HCT116 (cell line): ENCODE data around the gene SLC25A44. TPM values are rescaled to one million over a fixed set of nuclear protein-coding genes. Genes with fewer than 3 reads are reported as not detected.

Source experiments
- ATAC-seq: fragments of 200-7000 bp; cut with Tn5 transposase; 2 replicates; pipeline ENCODE4 v1.9.1; 2020; ENCODE audit warnings: mild to moderate bottlenecking, moderate library complexity
- BruUV-seq: library from RNA; stranded (reverse); fragments of 400-500 nt; replicated peaks from 2 replicates; lab custom pipeline; 2021; lab: Mats Ljungman, UMichigan
- CTCF ChIA-PET: fragments of 300-600 bp; sonication (Branson Sonifier 250); formaldehyde crosslinking; loops from one replicate; lab custom pipeline; 2021; ENCODE audit warnings: antibody characterized with exemption; lab: Charles Lee
- POLR2A ChIA-PET: fragments of 300-600, 350-600 bp; sonication (Branson Sonifier 250); formaldehyde crosslinking; loops from one replicate; lab custom pipeline; 2021; ENCODE audit warnings: antibody characterized with exemption; lab: Charles Lee
- RAD21 ChIA-PET, 2 experiments: fragments of 300-600 bp; sonication (Branson Sonifier 250); formaldehyde crosslinking; loops; one replicate each; lab custom pipeline; 2023; ENCODE audit warnings: low total read pairs in 2 of 2; ENCODE audit not compliant: uncharacterized antibody in 2 of 2, unreplicated experiment in 2 of 2, low non-redundant PET in 1 of 2; lab: Charles Lee
- DNase-seq: peaks from one replicate; pipeline ENCODE4 v3.0.0-alpha.2; 2010; ENCODE audit warnings: low read depth, low spot score
- H2AFZ ChIP-seq: fragments of 200-600 bp; shearing (Covaris generic), sonication (generic); 2 replicates; pipeline ENCODE4 v1.6.1; 2017; ENCODE audit warnings: low read depth, mixed run types, mixed read lengths, antibody characterized with exemption, low read length; ENCODE audit not compliant: poor library complexity, severe bottlenecking
- H3K27ac ChIP-seq: 2 replicates; pipeline ENCODE4 v1.5.1; 2012; ENCODE audit warnings: low read depth, low read length
- H3K27me3 ChIP-seq: fragments of 200-600 bp; sonication (generic); 2 replicates; pipeline ENCODE4 v1.6.1; 2016; ENCODE audit warnings: mixed run types, low read length, mixed read lengths; ENCODE audit not compliant: insufficient read depth
- H3K36me3 ChIP-seq, 2 experiments: fragments of 200-500 bp in 1 of 2; fragments of 200-600 bp in 1 of 2; sonication (Bioruptor generic) in 1 of 2; sonication (generic) in 1 of 2; 2 replicates each; pipeline versions ENCODE4 v1.5.1 to v1.6.1; 2014 to 2016; ENCODE audit warnings: low read length in 2 of 2, inconsistent platforms in 1 of 2, mixed read lengths in 1 of 2, mixed run types in 1 of 2; ENCODE audit not compliant: insufficient read depth in 2 of 2, control insufficient read depth in 1 of 2
- H3K4me1 ChIP-seq, 2 experiments: fragments of 200-600 bp in 1 of 2; sonication (generic) in 1 of 2; 2 replicates each; pipeline versions ENCODE4 v1.5.1 to v1.6.1; 2012 to 2017; ENCODE audit warnings: low read length in 2 of 2, inconsistent platforms in 1 of 2, mild to moderate bottlenecking in 1 of 2, mixed read lengths in 1 of 2, mixed run types in 1 of 2, moderate library complexity in 1 of 2; ENCODE audit not compliant: insufficient read depth in 2 of 2, control insufficient read depth in 1 of 2
- H3K4me2 ChIP-seq: fragments of 200-600 bp; sonication (generic); 2 replicates; pipeline ENCODE4 v1.6.1; 2017; ENCODE audit warnings: mixed run types, low read length, mixed read lengths
- H3K4me3 ChIP-seq, 2 experiments: fragments of 200-600 bp in 1 of 2; sonication (generic) in 1 of 2; replicated peaks in 1 of 2; 2 replicates each; pipeline ENCODE4 v1.5.1; 2011 to 2016; ENCODE audit warnings: low read length in 2 of 2, control low read depth in 1 of 2, low read depth in 1 of 2, mild to moderate bottlenecking in 1 of 2, mixed read lengths in 1 of 2, mixed run types in 1 of 2
- H3K79me2 ChIP-seq: fragments of 200-600 bp; sonication (generic); 2 replicates; pipeline ENCODE4 v1.6.1; 2017; ENCODE audit warnings: mild to moderate bottlenecking, mixed run types, low read length, moderate library complexity, mixed read lengths; ENCODE audit not compliant: insufficient read depth
- H3K9ac ChIP-seq: fragments of 200-600 bp; sonication (generic); 2 replicates; pipeline ENCODE4 v1.6.1; 2016; ENCODE audit warnings: low read length, mixed read lengths
- H3K9me2 ChIP-seq: fragments of 200-600 bp; sonication (generic), shearing (Covaris generic); 2 replicates; pipeline ENCODE4 v1.6.1; 2017; ENCODE audit warnings: mixed run types, mild to moderate bottlenecking, moderate library complexity; ENCODE audit not compliant: insufficient read depth
- H3K9me3 ChIP-seq, 2 experiments: fragments of 200-500 bp in 1 of 2; fragments of 200-600 bp in 1 of 2; sonication (Bioruptor generic) in 1 of 2; sonication (generic) in 1 of 2; 2 replicates each; pipeline ENCODE4 v1.6.1; 2014 to 2017; ENCODE audit warnings: low read length in 2 of 2, mixed read lengths in 2 of 2, inconsistent platforms in 1 of 2, low read depth in 1 of 2, mild to moderate bottlenecking in 1 of 2, mixed run types in 1 of 2, moderate library complexity in 1 of 2; ENCODE audit not compliant: control insufficient read depth in 1 of 2, insufficient read depth in 1 of 2
- H4K20me1 ChIP-seq: fragments of 200-600 bp; sonication (generic), shearing (Covaris generic); 2 replicates; pipeline ENCODE4 v1.6.1; 2017; ENCODE audit warnings: mixed run types, mild to moderate bottlenecking, moderate library complexity; ENCODE audit not compliant: insufficient read depth
- CBX3 ChIP-seq: IDR thresholded peaks from 2 replicates; pipeline ENCODE4 v1.6.1; 2012; ENCODE audit warnings: low read depth
- CEBPB ChIP-seq: IDR thresholded peaks from 2 replicates; pipeline ENCODE4 v1.6.1; 2012; ENCODE audit warnings: low read depth
- EGR1 ChIP-seq: IDR thresholded peaks from 2 replicates; pipeline ENCODE4 v1.6.1; 2012; ENCODE audit warnings: low read depth
- ELF1 ChIP-seq: IDR thresholded peaks from 2 replicates; pipeline ENCODE4 v1.6.1; 2012; ENCODE audit warnings: low read depth, borderline replicate concordance
- FOSL1 ChIP-seq: IDR thresholded peaks from 2 replicates; pipeline ENCODE4 v1.6.1; 2012; ENCODE audit warnings: low read depth
- JUND ChIP-seq: IDR thresholded peaks from 2 replicates; pipeline ENCODE4 v1.6.1; 2012
- POLR2A ChIP-seq: IDR thresholded peaks from 2 replicates; pipeline ENCODE4 v1.7.0; 2011; ENCODE audit warnings: borderline replicate concordance; ENCODE audit not compliant: insufficient read depth, insufficient read length; ENCODE audit errors: extremely low read depth
- POLR2AphosphoS5 ChIP-seq: IDR thresholded peaks from 2 replicates; pipeline ENCODE4 v1.6.1; 2011; ENCODE audit warnings: mild to moderate bottlenecking, low read depth, low read length, moderate library complexity
- RAD21 ChIP-seq: IDR thresholded peaks from 2 replicates; pipeline ENCODE4 v1.6.1; 2012; ENCODE audit warnings: low read depth, mild to moderate bottlenecking
- SIN3A ChIP-seq: IDR thresholded peaks from 2 replicates; pipeline ENCODE4 v1.6.1; 2012; ENCODE audit warnings: low read depth
- SP1 ChIP-seq: IDR thresholded peaks from 2 replicates; pipeline ENCODE4 v1.6.1; 2012; ENCODE audit warnings: low read depth
- SRF ChIP-seq: IDR thresholded peaks from 2 replicates; pipeline ENCODE4 v1.6.1; 2012; ENCODE audit warnings: low read depth
- TCF7L2 ChIP-seq: IDR thresholded peaks from 2 replicates; pipeline ENCODE4 v1.7.0; 2011; ENCODE audit warnings: borderline replicate concordance, inconsistent platforms; ENCODE audit not compliant: insufficient read depth, insufficient read length; ENCODE audit errors: extremely low read depth
- YY1 ChIP-seq: IDR thresholded peaks from 2 replicates; pipeline ENCODE4 v1.6.1; 2011; ENCODE audit warnings: low read length, low read depth, moderate library complexity, mild to moderate bottlenecking; ENCODE audit not compliant: insufficient replicate concordance; ENCODE audit errors: extremely low read depth
- ZFX ChIP-seq: fragments of 450-650 bp; IDR thresholded peaks from 2 replicates; pipeline ENCODE4 v1.6.1; 2017
- ZNF274 ChIP-seq: fragments of 200-500 bp; sonication (Bioruptor generic); IDR thresholded peaks from 2 replicates; pipeline ENCODE4 v1.6.1; 2014; ENCODE audit warnings: mild to moderate bottlenecking, low read depth, low read length, inconsistent platforms
- intact Hi-C: fragments of 100-400 bp; cut with micrococcal nuclease; formaldehyde crosslinking; loops from 2 replicates; pipeline ENCODE4 v1.10.0; 2022
- total RNA-seq: library from RNA; stranded (reverse); gene quantifications from one replicate; pipeline ENCODE4 v1.2.1, GENCODE V29; 2021; ENCODE audit not compliant: unreplicated experiment
- TF ChIP-seq, protein P1 (sequence below): IDR thresholded peaks from 2 replicates; pipeline ENCODE4 v1.6.1; 2012
- TF ChIP-seq, protein P2 (sequence below): IDR thresholded peaks from 2 replicates; pipeline ENCODE4 v1.6.1; 2012
- TF ChIP-seq, protein P3 (sequence below): IDR thresholded peaks from 2 replicates; pipeline ENCODE4 v1.6.1; 2011; ENCODE audit warnings: mild to moderate bottlenecking, low read length, moderate library complexity; ENCODE audit not compliant: insufficient replicate concordance; ENCODE audit errors: extremely low read depth

SLC25A44 gene
- total RNA-seq, 1 experiment from 2014 or later: 17.5 TPM

DNA sequence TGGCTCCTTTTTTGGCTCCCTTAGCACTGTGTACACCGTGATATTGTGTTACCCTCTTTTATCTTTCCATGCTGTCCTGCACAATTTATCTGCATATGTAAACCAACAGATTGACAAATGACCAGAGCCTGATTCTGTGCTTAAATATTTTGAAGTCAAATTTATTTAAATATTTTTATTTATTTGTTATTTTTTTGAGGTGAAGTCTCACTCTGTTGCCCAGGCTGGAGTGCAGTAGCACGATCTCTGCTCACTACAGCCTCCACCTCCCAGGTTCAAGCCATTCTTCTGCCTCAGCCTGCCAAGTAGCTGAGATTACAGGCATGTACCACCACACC, 31.7 kb downstream of the SLC25A44 start:
- H3K9me3 ChIP-seq: no peaks in the 10 kb centered on the region
- H3K4me3 ChIP-seq: no peak overlapping the region
- RAD21 ChIA-PET: interaction anchor here (0.6 to 2.0 kb wide), 10 partner anchors 18 to 135 kb away, joined by 3 to 19 read pairs (median 4); no protein-coding TSS in a partner anchor
- ATAC-seq: no peak
- no peak overlapping the region for H3K4me2 ChIP-seq
- peaks cover 4 to 14% of the 10 kb centered on the region in 2 experiments; a peak in 3 of 4 replicates for H3K4me1 ChIP-seq
- no peak overlapping the region for H3K27ac ChIP-seq
- TF ChIP-seq EGR1 (no peak), FOSL1 (no peak), CEBPB (no peak), ELF1 (no peak), SIN3A (no peak), ZFX (no peak), TCF7L2 (no peak), POLR2A (no peak), SP1 (no peak), RAD21 (no peak), SRF (no peak), POLR2AphosphoS5 (no peak), JUND (no peak), YY1 (no peak), CBX3 (no peak), ZNF274 (no peak)
- TF ChIP-seq, protein P1, sequence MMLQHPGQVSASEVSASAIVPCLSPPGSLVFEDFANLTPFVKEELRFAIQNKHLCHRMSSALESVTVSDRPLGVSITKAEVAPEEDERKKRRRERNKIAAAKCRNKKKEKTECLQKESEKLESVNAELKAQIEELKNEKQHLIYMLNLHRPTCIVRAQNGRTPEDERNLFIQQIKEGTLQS: no peak
- TF ChIP-seq, protein P2, sequence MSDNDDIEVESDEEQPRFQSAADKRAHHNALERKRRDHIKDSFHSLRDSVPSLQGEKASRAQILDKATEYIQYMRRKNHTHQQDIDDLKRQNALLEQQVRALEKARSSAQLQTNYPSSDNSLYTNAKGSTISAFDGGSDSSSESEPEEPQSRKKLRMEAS: no peak
- TF ChIP-seq, protein P3, sequence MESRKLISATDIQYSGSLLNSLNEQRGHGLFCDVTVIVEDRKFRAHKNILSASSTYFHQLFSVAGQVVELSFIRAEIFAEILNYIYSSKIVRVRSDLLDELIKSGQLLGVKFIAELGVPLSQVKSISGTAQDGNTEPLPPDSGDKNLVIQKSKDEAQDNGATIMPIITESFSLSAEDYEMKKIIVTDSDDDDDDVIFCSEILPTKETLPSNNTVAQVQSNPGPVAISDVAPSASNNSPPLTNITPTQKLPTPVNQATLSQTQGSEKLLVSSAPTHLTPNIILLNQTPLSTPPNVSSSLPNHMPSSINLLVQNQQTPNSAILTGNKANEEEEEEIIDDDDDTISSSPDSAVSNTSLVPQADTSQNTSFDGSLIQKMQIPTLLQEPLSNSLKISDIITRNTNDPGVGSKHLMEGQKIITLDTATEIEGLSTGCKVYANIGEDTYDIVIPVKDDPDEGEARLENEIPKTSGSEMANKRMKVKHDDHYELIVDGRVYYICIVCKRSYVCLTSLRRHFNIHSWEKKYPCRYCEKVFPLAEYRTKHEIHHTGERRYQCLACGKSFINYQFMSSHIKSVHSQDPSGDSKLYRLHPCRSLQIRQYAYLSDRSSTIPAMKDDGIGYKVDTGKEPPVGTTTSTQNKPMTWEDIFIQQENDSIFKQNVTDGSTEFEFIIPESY: no peak
- no peak overlapping the region for H2AFZ ChIP-seq
- H3K9me2 ChIP-seq: no peaks in the 10 kb centered on the region
- no TSS peak for BruUV-seq
- no peak overlapping the region for H3K9ac ChIP-seq
- CTCF ChIA-PET: interaction anchor here (0.7 to 4.4 kb wide), 14 partner anchors 8 to 134 kb away, joined by 3 to 98 read pairs (median 5); partner anchors contain the start of genes PMF1 and SLC25A44
- DNase-seq: no peak
- no peaks in the 10 kb centered on the region for H4K20me1 ChIP-seq
- POLR2A ChIA-PET: interaction anchor here (0.6 to 3.1 kb wide), 5 partner anchors 8 to 96 kb away, joined by 3 to 25 read pairs (median 4); partner anchors contain the start of genes PMF1 and SLC25A44
- intact Hi-C loops: loop anchor here (1.0 kb wide), 2 partner anchors 79 to 135 kb away; no protein-coding TSS in a partner anchor
- no peaks in the 10 kb centered on the region for H3K79me2 ChIP-seq
- H3K27me3 ChIP-seq: no peaks in the 10 kb centered on the region
- H3K36me3 ChIP-seq: peaks cover 0 to 8% of the 10 kb centered on the region in 2 experiments; a peak in 3 of 4 replicates
